GM12891 (cell line): Measurements from ENCODE around the gene B3GNT5.

Experiments
- POLR2A ChIP-seq: IDR thresholded peaks from 2 replicates; pipeline ENCODE4 v1.6.1; 2011; ENCODE audit warnings: low read depth, low read length, control low read depth
- POLR2AphosphoS5 ChIP-seq: IDR thresholded peaks from 2 replicates; pipeline ENCODE4 v1.6.1; 2011; ENCODE audit warnings: low read depth, low read length, control low read depth

- TF ChIP-seq POLR2AphosphoS5 (no peak), POLR2A (no peak)
Measured at GRCh38 chr3:183262875-183263378, 9.9 kb downstream of the B3GNT5 start.
